Measurements from ENCODE around the gene AGAP3.

AGAP3 gene

GRCh38 chr7:151152643-151153513 is 66.6 kb downstream of the AGAP3 start:
- DNase-seq (ENCODE audit: extremely low read depth in 1 of 2, low read depth in 1 of 2): no peak

DNA sequence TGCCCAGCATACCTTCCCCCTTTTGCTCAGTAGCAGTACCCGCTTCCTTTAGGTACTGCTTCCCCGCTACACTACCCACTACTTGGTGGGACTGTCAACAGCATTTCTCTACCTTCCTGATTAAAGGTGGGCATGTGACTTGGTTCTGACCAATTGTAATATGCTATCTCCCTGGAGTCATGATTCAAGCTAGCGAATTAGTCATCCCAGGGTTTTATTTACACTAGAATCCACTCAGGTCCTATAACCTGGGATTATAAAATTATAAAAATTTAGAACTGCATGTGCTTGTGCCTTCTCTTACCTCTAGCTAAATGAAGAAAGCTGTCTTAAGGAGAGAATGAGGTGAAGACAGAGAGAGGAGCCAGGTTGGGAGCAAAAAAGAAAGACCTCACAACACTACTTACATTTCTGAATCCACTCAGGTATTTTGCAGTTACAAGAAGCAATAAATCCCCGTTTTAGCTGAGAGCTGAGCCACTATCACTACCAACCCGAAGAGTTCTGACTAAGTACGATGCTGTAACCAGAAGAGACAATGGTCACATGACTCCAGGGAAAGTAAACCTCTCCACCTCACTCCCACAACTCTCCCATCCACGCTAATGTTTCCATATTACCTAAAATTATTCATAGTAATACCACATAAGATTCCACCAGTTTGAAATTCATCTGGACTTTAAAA is 71.5 kb downstream of the AGAP3 start:
- DNase-seq (ENCODE audit: extremely low read depth in 1 of 2, low read depth in 1 of 2): no peak

- no peak for DNase-seq (ENCODE audit: extremely low read depth in 1 of 2, low read depth in 1 of 2)
These were observed 75.5 kb downstream of the AGAP3 start for GRCh38 chr7:151161757-151162156.

GRCh38 chr7:151166629-151167196 is 80.4 kb downstream of the AGAP3 start:
- DNase-seq (ENCODE audit: extremely low read depth in 1 of 2, low read depth in 1 of 2): no peak

GRCh38 chr7:151167197-151167961 is 81.1 kb downstream of the AGAP3 start, which contains the start of gene GBX1:
TSS of gene GBX1 (minus strand) at chr7:151167694. CDS start at chr7:151167548, 146 bp downstream.
- no peak for DNase-seq (ENCODE audit: extremely low read depth in 1 of 2, low read depth in 1 of 2)

GRCh38 chr7:151168003-151168786 is 81.9 kb downstream of the AGAP3 start:
- peak; percentile 20 to 33 for DNase-seq (ENCODE audit: extremely low read depth in 1 of 2, low read depth in 1 of 2)

DNA sequence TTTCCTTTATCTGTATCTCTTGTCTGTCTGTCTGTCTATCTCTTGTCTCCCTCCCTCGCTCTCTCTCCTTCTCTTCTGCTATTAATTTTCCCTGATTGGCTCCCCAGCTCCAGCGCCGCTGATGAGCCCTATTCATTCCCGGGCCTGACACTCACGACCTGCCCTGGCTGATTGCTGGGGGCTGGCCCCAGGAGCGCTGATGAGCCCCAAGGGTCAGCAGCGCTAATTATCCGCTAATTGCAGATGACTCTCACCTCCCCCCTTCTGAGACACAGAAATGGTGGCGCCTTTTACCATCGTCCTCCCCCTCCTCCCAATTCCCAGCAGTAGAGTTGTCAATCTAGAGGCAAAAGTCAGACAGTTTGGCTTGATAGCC is 82.5 kb downstream of the AGAP3 start:
- no peak for DNase-seq (ENCODE audit: extremely low read depth in 1 of 2, low read depth in 1 of 2)

GRCh38 chr7:151172273-151173141 is 86.2 kb downstream of the AGAP3 start:
- DNase-seq (ENCODE audit: extremely low read depth in 1 of 2, low read depth in 1 of 2): peak; percentile 60 to 61

GRCh38 chr7:151173386-151174245 is 87.3 kb downstream of the AGAP3 start:
- no peak for DNase-seq (ENCODE audit: extremely low read depth in 1 of 2, low read depth in 1 of 2)

DNA sequence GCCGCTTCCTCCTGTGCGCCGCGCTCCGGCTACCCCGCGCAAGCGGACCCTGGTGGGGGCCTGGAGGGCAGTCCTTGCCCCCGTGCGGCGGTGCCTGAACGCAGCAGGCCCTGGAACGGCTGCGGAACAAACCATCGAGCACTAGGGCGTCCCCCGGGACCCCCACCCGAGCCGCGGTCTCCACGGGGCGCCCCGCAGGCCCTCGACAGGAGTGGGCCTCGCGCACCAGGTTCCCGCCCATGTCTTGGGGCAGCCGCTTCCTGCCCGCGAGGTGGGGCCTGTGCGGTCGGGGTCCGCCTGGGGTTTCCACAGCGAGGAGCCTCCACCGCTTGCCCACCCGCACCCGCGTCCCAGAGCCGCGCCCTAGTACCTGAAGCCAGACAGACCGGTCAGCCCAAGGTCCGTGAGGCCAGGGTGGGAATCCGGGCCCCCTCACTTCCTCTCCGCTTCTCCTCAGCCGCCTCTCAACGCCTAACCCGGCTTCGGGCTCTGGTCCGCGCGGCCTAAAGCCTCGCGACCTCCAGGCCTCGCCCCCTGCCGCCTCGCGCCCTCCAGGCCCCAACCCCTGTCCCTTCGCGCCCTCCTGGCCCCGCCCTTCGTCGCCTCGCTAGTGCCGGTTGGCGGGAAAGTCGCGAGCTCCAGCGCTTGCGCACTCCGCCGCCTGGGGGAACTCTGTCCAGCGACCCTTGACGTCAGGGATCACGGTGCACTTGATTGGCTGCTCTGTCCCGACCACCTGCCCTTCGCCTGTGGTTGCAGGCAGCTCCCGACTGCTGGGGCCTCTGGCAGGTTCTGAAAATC is 88.2 kb downstream of the AGAP3 start:
- DNase-seq (ENCODE audit: extremely low read depth in 1 of 2, low read depth in 1 of 2): peak in 1 of 2 donors; percentile 15

- no peak for DNase-seq (ENCODE audit: extremely low read depth in 1 of 2, low read depth in 1 of 2)
These were observed 88.9 kb downstream of the AGAP3 start for GRCh38 chr7:151175047-151175792.

- no peak for DNase-seq (ENCODE audit: extremely low read depth in 1 of 2, low read depth in 1 of 2)
These were observed 89.6 kb downstream of the AGAP3 start for GRCh38 chr7:151175793-151176311.

- DNase-seq (ENCODE audit: extremely low read depth in 1 of 2, low read depth in 1 of 2): no peak
These were observed 90.1 kb downstream of the AGAP3 start for GRCh38 chr7:151176401-151176800.

DNA sequence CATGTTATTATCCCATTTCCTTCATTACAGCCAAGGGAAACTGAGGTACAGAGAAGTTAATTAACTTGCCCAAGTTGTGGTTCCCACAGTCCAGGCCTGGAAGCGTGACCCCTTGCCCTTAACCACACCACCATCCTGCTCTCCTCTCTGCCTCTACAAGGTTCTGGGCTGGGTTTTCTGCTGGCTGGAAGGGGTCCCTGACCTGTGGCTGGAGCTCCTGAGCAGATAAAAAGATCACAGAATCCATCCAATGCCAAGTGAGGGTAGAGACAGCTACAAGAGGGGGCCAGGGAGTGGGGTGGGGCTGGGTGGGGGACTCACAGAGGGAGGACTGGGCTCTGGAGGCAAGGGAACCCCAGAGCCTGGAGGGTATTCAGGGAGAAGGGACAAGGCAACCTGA is 91.0 kb downstream of the AGAP3 start:
- no peak for DNase-seq (ENCODE audit: extremely low read depth in 1 of 2, low read depth in 1 of 2)

DNA sequence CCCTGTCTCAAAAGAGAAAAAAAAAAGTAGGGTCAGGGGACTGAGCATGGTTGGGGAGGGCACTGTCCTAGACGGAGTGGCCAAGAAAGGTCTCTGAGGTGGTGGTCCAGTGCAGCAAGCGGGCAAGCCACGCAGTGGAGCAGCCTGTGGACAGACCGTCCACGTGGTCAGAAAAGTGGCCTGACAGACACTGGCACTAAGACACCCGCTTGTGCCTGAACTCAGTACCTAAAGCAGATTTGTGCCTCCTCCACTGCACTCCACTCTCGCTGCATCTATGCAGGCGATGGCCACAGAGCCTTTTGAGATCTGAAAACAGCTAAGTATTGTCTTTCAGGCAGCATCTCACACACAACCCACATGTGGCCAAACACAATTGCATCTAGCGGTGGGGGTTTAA is 92.0 kb downstream of the AGAP3 start:
- no peak for DNase-seq (ENCODE audit: extremely low read depth in 1 of 2, low read depth in 1 of 2)

GRCh38 chr7:151178831-151179230 is 92.6 kb downstream of the AGAP3 start:
- DNase-seq (ENCODE audit: extremely low read depth in 1 of 2, low read depth in 1 of 2): no peak
